ENCODE measurements around the gene METTL22.
"Not testable (repeated sequence)": the region's sequence is repeated elsewhere in the genome, so short reads cannot be mapped to it uniquely, and the experiment has no call there.

The METTL22 gene

GRCh38 chr16:8646326-8647053 lies 25.0 kb downstream of the METTL22 start:
- in situ Hi-C loops (cut with MboI; ENCODE audit: low sequenced_read_pairs, unreplicated experiment) = no loop called here
- TF ChIP-seq CTCF (IDR thresholded peaks at IDR 0.05; ENCODE audit: borderline replicate concordance, control extremely low read depth, extremely low read depth, insufficient read depth, missing control alignments) = no peak
- no peak for DNase-seq (ENCODE audit: low spot score)

- DNase-seq (ENCODE audit: low spot score) = no peak
- in situ Hi-C loops (cut with MboI; ENCODE audit: low sequenced_read_pairs, unreplicated experiment) = no loop called here
- TF ChIP-seq CTCF (IDR thresholded peaks at IDR 0.05; ENCODE audit: borderline replicate concordance, control extremely low read depth, extremely low read depth, insufficient read depth, missing control alignments) = no peak
These were observed 26.3 kb downstream of the METTL22 start for GRCh38 chr16:8647721-8648318.

GRCh38 chr16:8648877-8649276 lies 27.4 kb downstream of the METTL22 start:
- no peak for TF ChIP-seq CTCF (IDR thresholded peaks at IDR 0.05; ENCODE audit: borderline replicate concordance, control extremely low read depth, extremely low read depth, insufficient read depth, missing control alignments)
- in situ Hi-C loops (cut with MboI; ENCODE audit: low sequenced_read_pairs, unreplicated experiment) = no loop called here
- DNase-seq (ENCODE audit: low spot score) = no peak

- in situ Hi-C loops (cut with MboI; ENCODE audit: low sequenced_read_pairs, unreplicated experiment) = no loop called here
- DNase-seq (ENCODE audit: low spot score) = no peak
- no peak for TF ChIP-seq CTCF (IDR thresholded peaks at IDR 0.05; ENCODE audit: borderline replicate concordance, control extremely low read depth, extremely low read depth, insufficient read depth, missing control alignments)
These were observed 28.5 kb downstream of the METTL22 start for GRCh38 chr16:8649829-8650554.

- in situ Hi-C loops (cut with MboI; ENCODE audit: low sequenced_read_pairs, unreplicated experiment); DNase-seq (ENCODE audit: low spot score): not testable (repeated sequence)
These were observed 30.5 kb downstream of the METTL22 start for GRCh38 chr16:8651958-8652357.

GRCh38 chr16:8655184-8655717 lies 33.8 kb downstream of the METTL22 start:
- peak; percentile 55 for TF ChIP-seq CTCF (IDR thresholded peaks at IDR 0.05; ENCODE audit: borderline replicate concordance, control extremely low read depth, extremely low read depth, insufficient read depth, missing control alignments)
- peak; percentile 55 for DNase-seq (ENCODE audit: low spot score)
- in situ Hi-C loops (cut with MboI; ENCODE audit: low sequenced_read_pairs, unreplicated experiment) = no loop called here

Measured in GM13976 (cell line).